CD4-positive, alpha-beta T cell treated with Interleukin-4 for 1 hour (primary cell): ENCODE results near the gene DGKH.
"Not testable (repeated sequence)": the region's sequence is repeated elsewhere in the genome, so short reads cannot be mapped to it uniquely, and the experiment has no call there.

ENCODE experiments used
- DNase-seq, 2 donors: peaks; one replicate each; pipeline ENCODE4 v3.0.0-alpha.2; 2020 to 2022

DGKH gene

DNA sequence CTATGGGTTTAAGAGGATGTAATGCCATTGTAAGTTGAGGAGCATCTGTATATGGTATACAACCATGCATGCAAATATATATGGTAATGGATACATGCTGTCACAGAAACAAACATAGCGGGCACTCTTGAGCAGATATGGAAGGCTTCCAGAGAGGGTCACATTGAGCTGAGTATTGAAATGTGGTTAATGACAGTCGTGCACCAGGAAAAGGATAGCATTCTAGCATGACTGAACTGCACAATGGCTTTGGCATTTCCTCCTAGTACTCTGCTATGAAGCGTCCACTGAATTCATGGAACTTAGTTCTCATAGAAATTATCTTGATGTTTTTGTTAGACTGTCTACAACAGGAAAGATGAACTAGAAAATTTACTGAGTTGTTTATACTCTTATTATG lies 25.2 kb downstream of the DGKH start:
- no peak for DNase-seq

DNA sequence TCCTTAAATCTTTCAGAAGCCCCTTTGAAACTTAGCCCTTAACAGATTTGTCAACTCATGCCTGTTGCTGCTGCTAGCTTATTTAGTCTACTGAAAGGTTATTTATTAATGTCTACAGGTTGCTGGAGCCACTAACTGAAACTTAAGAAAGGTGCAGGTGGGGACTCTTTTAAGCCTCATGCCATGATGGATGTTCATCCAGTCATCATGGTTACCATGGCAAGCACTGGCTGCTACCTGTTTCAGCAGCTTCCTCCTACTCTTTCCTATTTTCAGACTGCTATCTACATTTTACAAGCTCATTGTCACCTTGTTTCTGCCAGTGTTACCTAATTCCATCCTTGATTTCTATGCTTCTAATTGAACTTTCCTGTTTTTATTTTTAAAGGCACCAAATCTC lies 27.1 kb downstream of the DGKH start:
- no peak for DNase-seq

DNA sequence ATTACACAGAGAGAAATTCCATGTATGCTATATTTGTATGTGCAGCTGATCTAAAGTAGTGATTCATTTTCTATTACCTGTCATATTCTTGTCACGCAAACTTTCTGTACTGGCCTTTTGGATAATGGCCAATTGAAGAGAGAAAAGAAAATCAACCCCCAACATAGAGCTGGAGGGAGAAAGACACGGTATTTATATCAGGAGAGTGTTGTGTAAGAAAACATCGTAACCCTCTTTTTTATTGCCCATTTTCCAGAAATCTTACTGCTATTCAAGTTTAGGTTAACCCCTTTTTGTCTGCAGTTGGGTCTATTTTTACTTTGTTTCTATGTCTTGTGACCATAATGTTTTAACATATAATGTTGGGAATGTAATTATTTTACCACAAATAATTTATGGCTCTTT lies 27.9 kb downstream of the DGKH start:
- no peak for DNase-seq

DNA sequence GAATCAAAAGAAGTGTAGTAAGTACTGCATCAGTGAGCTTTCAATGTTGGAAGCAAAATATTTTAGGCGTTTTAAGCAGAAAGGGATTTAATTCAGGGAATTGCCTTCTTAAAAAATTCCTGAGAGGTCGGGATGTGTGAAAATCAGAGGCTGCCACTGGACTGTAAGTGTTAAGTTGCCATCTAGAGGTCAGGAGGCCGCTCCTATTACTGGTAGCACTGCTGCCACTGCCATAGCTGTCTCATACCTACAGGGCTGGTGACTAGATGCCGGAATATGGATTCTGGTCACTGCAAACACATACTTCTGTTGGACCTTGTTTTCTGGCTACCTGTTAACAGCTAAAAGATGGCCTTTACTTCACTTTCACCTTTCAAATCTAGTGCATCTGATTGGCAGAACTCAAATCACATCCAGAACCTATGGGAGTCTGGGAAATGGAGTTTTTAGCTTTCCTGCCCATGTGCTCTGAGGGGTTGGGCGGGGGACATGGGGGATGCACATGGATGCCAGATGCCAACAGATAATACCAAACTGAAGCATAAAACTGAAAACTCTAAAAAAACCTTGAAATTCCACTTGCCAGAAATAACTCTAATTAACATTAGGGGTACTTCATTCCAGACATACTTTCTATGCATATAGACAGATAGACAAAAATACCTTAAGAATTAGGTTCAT lies 29.8 kb downstream of the DGKH start:
- DNase-seq, result no peak

DNA sequence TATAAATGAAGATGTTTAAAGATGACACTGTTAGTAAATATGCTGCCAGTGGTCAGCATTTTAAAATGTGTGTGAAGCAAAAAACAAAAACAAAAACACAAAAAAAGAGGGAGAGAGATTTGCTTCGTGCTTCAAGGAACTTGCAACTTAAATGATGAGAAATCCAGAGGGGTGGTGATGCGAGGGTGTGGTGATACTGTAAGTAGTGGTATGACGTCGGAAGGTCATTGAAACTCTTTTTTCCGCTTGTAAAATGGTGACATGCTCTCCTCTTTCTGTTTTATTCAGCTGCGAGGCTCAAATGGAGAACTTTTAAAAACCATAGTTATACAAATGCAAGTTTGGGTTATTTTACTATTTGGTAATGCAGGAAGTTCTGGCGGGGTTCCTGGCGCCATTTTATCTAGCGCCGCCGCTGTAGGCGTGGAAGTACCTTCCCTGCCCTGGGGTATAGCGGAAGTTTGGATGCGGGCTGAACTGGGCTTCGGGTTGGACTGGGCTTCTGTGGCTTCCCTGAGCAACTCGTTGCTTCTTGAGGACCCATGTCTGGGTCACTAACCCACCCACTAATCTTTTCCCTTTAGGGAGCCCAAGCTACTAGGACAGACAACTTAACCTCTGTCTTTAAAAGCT lies 34.8 kb downstream of the DGKH start:
- DNase-seq, result no peak

DNA sequence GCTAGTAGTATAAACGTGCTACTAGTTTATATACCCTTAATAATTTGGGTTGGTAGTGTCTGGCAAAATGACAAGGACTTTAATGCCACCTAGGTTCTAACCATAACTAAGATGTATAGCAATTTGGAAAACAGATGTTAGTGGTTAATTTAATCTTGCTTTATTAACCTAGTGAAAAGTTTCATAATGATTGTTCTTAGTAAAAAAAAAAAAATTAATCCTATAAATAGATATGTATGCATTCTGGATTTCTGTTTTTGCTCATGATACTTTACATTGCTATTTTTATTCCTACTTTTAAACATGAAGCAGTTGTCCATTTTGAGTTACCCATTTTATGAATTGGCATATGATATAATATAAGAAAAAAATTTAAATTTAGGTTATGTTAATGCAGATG lies 36.3 kb downstream of the DGKH start:
- no peak for DNase-seq

DNA sequence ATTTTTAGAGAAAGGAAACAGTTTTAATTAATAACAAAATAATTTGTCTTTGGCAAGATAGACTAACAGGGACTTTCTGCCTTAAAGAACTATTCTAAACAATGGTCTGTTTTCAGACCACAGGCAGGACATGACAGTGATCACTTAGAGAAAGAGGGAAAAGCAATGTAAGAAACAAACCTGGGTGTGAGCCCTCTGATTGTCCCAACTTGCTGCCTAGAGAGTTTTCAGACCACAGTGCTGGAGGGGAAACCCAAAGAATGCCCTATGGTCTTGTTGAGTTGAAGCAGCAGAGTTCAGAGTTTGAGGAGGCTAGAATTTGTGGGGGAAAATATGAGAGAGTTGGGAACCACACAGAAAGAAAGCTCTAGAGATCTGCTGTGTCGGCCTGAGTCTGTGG lies 38.1 kb downstream of the DGKH start:
- no peak for DNase-seq

DNA sequence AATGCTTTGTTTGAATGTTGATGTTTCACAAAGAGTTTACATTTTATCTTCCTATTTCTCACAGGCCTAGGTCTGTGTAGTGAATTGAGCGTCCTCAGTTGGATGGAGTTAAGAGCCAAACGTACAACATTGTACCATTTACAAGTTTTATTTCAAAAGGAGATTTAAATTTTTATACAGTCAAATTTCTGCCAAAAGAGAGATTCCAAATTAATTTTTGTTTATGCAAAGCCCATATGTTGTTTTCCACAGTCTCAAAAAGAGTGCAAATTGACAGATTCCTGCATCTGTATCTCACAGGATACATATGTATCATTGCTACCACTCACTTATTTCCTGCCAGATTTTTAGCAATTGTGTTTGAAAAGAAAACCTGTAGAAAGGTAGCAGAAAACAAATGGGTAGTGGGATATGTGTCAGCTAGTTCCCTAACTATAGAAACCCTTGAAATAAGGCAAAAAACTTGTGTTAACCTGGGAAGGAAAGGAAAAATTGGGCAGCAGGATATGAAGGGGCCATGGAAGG lies 46.1 kb downstream of the DGKH start:
- DNase-seq, result no peak

DNA sequence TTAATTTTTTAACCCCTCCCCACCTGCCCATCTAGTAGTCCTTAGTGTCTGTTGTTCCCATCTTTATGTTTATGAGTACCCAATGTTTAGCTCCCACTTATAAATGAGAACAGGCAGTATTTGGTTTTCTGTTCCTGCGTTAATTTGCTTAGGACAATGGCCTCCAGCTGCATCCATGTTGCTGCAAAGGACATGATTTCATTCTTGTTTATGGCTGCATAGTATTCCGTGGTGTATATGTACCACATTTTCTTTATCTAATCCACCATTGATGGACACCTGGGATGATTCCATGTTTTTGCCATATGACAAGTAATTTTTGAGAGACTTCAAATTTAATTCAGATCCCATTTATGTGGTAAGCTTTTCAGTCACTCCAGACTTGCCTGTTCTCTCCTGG lies 47.8 kb downstream of the DGKH start:
- DNase-seq, result not testable (repeated sequence)

DNA sequence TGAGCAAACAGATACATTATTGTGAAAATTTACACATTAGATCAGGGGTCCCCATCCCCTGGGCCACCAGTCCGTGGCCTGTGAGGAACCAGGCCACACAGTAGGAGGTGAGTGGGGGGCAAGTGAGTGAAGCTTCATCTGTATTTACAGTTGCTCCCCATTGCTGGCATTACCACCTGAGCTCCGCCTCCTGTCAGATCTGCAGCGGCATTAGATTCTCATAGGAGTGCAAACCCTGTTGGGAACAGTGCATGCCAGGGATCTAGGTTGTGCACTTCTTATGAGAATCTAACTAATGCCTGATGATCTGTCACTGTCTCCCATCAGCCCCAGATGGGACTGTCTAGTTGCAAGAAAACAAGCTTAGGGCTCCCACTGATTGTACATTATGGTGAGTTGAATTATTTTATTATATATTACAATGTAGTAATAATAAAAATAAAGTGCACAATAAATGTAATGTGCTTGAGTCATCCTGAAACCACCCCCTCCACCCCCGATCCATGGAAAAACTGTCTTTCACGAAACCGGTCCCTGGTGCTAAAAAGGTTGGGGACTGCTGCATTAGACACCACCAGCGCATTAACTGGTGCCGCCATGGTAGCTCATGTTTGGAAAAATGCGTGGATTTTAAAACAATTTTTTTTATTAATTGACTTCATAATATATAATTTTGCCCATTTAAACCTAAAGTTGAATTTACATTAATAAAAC lies 51.7 kb downstream of the DGKH start:
- no peak for DNase-seq

DNA sequence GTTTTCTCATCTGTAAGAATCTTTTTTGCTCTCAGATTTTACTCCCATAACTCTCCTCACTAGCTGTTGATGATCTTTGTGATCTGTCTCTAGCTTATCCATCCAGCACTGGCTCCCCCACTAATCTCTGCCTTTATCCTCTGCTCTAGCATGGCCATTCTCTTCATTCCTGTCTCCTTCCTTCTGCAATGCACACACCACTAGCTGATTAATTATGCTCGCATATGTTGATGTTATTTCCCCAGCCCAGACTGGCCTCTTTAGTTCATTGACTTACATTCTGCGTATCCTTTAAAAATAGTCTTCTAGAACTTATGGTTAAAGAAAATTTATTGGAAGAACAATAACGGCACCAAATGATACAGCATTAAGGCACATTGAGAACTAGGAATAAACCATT lies 52.5 kb downstream of the DGKH start:
- no peak for DNase-seq

DNA sequence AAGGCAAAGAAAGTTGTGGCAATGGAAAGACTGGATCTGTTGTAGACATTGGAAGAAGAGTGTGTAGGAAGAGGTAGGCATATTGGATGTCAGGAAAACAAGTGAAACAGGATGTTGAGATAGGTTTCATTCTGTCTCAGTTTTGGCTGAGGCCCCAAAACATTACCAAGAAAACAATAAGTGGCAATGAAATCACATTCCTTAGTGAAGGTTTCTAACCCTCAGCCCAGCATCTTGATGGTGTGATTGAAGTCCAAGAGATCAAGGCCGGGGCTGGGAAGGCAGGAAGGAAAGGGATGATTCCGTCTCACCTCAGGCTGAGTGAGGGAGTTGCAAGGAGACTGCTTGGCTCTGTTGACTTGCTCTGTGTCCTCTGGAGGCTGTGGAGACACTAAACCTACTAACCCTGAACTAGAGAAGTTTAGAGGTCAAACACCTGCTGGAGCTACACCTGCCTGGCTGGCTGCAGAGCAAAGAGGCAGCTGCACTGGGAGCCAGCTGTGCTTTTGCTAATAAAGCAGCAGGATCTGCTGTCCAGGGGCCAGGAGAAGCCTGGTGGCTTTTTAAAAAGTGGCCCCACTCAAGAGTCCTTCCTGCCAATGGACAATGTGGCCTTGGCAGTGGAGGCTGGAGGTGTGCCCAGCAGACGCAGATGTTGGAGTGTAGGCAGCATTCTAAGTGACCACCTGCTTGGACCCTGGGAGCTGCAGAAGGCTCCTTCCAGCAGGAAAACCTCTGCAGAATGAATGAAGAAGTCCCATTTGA lies 53.6 kb downstream of the DGKH start:
- no peak for DNase-seq

DNA sequence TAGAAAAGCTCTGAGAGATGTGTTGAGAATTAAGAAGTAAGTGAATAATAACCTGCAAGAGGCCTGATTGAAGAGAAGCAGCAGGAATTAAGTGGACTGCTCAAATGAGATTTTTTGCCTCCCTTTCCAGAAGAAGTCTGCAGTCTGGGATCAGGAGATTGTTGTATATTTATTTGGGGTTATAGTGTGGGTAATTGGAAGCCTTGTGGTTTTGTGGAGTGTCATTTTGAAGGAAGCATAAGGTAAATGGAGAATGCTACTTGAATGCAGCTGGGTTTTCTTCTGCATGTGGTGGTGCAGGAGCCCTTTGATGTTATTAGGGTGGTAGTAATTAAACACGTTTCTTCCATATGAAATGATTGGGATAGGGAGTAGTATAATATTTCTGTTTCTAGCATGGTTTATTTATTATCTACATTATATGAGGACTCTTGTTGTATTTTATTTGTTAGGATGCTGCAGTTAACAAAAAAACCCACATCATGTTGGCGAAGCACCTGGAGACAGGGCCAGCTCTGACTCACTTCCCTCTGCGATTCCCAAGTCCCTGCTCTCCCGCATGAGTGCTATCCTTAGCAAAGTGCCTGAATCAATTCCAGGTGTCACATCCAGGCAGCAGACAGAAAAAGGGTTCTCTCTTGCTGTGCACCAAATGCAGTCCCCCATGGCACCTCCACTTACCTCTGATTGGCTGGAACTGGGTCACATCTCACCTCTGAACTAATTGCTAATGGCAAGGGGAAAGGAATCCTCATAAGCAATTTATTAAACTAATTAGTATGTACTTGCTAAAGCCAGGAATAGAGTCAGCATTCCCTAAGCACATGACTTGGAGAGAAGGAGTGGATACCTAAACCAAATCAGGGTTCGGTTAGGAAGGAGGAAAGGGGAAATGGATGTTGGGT lies 54.8 kb downstream of the DGKH start:
- no peak for DNase-seq

DNA sequence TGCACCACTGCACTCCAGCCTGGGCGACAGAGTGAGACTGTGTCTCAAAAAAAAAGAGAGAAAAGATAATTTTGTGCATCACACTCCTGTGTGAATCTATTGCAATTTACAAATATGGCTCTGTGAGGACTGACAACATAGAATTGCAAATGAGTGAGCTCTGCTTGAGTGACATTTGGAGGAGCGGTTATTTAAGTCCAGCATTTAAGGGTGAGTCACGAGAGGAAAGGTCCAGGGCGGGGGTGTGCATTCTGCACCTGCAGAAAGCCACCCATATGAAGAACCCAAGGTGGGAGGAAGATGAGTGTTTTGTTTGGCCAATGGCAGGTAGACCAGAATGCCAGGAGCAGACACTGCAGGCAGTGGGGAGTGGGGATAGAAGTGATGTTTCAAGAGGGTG lies 58.5 kb downstream of the DGKH start:
- no peak for DNase-seq

DNA sequence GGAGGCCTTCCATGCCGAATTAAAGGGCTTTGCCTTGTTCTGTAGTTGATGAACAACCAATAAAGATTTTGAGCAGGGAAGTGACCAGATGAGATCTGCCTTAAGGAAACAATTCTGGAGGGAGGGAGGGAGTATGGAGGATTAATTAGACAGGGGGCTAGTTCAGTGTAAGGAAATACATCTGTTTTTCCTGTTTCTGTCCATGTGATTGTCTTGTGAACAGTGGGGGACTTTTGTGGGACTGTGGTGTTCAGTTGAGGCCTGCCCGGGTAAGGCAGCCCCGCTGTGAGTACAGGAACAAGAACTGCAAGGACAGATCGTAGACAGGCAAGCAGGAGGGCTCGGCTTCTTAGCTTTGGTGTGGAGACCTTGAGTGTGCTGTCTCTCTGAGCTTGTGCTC lies 59.0 kb downstream of the DGKH start:
- DNase-seq, result no peak

DNA sequence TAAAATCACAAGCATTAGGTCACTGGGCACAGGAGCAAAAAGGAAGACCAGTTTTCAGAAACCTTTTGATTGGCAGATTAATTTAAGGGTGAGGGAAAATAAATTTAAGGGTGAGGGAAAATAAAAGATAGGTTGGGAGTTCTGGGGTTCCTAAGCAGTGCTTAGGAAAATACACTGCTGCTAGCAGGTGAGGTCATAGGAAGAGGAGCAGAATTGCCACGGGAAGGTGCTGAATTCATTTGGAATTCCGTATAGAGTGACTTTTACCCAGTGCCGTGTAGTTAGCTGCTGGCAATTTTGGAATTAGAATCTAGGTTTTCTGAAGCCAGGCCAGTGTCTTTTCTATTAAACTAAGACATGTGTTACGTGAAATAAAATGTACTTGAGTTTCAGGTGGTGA lies 59.8 kb downstream of the DGKH start:
- no peak for DNase-seq

DNA sequence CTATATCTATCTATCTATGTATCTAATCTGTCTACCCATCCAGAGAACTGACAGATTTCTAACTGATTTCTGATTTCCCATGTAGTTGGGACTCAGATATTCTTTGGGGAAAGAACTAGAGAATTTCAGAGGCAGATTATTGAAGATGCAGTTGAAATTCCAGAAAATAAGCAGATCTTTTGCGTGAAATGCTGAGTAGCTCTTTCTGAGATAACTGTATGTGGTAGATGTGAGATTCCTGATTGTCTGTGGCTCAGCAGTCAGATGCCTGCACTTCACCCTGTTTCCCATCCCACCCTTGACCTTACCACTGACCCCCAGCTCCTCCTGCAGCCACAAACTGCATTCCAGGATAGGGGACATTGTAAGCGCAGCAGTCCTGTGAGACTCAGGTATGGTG lies 61.5 kb downstream of the DGKH start:
- no peak for DNase-seq

DNA sequence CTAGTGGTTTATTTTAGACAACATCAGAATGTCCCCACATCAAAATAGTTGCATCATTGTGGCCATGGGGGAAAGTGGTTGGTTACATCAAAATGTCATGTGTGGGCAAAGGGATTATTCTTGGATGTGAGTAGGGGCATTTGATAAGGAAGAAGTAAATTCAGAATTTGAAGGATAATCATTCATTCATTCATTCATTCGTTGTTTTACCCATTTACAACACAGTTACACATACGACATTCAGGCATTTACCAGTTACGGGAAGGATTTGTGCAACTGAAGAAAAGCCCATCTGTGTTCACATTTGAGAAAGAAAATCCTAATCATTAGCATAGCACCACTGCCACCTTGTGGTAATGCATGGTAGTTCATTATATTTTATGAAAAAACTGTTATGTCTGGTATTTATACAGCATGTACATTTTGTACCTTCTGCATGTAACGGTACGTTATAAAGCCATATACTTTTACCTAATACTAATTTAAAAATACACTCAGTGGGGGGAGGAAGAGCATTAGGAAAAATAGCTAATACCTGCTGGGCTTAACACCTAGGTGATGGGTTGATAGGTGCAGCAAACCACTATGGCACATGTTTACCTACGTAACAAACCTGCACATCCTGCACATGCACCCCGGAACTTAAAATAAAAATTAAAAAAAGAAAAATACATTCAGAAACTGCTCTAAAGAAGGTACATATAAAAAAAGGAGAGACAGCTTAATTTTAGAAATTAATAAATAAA lies 62.1 kb downstream of the DGKH start:
- DNase-seq, result peak; percentile 15 to 79

DNA sequence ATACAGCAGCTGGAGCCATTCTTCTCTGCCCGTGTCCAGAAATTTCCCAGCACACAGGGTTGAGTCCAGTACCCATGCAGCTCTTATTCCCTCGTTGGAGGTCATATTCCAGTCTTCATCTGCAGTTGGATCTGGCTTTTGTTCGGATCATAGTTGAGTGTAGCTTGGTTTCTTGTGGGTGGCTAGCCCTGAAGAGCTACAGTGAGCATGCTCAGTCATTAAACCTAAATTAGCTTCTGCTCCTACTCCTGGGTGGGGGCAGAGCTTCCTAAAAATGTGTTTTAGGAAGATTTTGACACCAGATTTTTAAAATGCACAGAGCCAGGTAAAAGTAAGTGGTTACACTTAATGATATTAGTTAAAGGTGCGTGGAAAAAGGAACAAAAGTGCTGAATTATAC lies 64.4 kb downstream of the DGKH start:
- no peak for DNase-seq

DNA sequence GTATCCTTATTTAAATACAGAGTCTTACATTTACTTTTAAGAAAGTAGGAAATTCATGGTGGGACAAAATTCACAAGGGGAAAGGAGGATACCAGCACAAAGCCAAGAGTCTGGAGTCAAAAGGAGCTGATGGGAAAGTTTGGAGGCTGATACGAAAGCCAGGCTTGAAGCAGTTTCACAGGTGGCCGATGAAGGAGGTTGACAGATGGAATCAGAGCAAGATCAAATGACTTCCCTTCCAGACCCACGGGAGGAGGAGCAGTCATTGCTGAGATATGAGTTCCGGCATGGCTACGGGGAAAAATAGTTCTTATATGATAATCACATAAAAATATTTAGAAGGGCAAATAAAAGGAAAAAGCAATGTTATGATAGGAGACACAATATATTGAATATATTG lies 65.0 kb downstream of the DGKH start:
- DNase-seq, result no peak

DNA sequence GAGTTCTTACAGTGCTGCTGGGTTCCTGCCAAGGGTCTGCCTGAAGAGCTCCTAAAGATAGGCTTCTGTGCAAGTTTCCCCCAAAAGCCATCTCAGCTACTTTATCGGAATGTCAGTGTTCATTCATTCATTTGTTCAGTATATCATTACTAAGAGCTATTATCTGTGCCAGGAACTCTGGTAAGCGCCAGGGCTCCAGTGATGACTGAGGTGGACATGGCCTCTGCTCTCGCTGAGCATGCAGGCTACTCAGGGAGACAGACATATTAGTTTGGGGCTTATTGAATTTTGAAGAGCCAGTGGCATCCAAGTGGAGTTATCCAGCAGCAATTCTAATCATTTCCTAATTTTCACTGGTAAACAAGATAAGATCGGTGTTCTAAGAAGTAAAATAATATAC lies 65.8 kb downstream of the DGKH start:
- DNase-seq, result no peak

DNA sequence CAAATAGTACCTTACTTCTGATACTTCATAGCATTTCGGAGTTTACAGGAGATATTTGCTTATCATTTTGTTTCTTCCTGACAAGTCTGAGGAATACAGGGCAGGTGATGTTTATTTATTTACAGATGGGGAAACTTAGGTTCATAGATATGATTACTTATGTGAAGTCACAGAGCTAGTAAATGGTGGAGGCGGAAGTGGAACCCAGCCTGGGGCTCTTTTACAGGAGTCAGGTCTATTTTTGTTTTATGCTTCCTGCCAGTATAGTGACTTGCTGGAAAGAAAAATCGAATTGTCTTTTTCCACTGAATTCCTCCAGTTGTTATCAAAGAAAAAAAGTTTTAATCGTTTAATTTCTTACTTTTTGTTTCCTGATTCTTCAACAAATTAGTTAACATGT lies 66.5 kb downstream of the DGKH start:
- DNase-seq, result no peak
